GM19240 (cell line): ENCODE results near the gene ZNRF2.

Experiments
- DNase-seq: peaks from one replicate; pipeline ENCODE4 v3.0.0; 2011; ENCODE audit warnings: low spot score; ENCODE audit not compliant: insufficient read length

The ZNRF2 gene

GRCh38 chr7:30321089-30321881 is 36.9 kb downstream of the ZNRF2 start:
- DNase-seq, result no peak

- no peak for DNase-seq
These were observed 37.4 kb downstream of the ZNRF2 start for GRCh38 chr7:30321882-30322192.

GRCh38 chr7:30322271-30323005 is 38.0 kb downstream of the ZNRF2 start:
- DNase-seq, result peak; percentile 29

- no peak for DNase-seq
These were observed 38.6 kb downstream of the ZNRF2 start for GRCh38 chr7:30323006-30323355.

GRCh38 chr7:30327813-30328212 is 43.4 kb downstream of the ZNRF2 start:
- no peak for DNase-seq

GRCh38 chr7:30328381-30328780 is 44.0 kb downstream of the ZNRF2 start:
- DNase-seq, result no peak

- no peak for DNase-seq
These were observed 45.3 kb downstream of the ZNRF2 start for GRCh38 chr7:30329716-30330115.

- DNase-seq, result peak; percentile 5
These were observed 46.0 kb downstream of the ZNRF2 start for GRCh38 chr7:30330134-30331111.

- no peak for DNase-seq
These were observed 46.9 kb downstream of the ZNRF2 start for GRCh38 chr7:30331338-30331737.

GRCh38 chr7:30332549-30332948 is 48.2 kb downstream of the ZNRF2 start:
- no peak for DNase-seq

GRCh38 chr7:30335763-30336487 is 51.5 kb downstream of the ZNRF2 start:
- DNase-seq, result no peak

- DNase-seq, result no peak
These were observed 60.1 kb downstream of the ZNRF2 start for GRCh38 chr7:30344513-30344912.

GRCh38 chr7:30347226-30348082 is 63.1 kb downstream of the ZNRF2 start:
- DNase-seq, result no peak

GRCh38 chr7:30348083-30348560 is 63.7 kb downstream of the ZNRF2 start:
- DNase-seq, result peak; percentile 12

GRCh38 chr7:30349170-30349569 is 64.8 kb downstream of the ZNRF2 start:
- no peak for DNase-seq

GRCh38 chr7:30349816-30350215 is 65.4 kb downstream of the ZNRF2 start:
- no peak for DNase-seq

GRCh38 chr7:30351286-30351685 is 66.9 kb downstream of the ZNRF2 start:
- no peak for DNase-seq

GRCh38 chr7:30351724-30352123 is 67.3 kb downstream of the ZNRF2 start:
- no peak for DNase-seq

- DNase-seq, result no peak
These were observed 67.8 kb downstream of the ZNRF2 start for GRCh38 chr7:30352169-30352568.

- no peak for DNase-seq
These were observed 69.1 kb downstream of the ZNRF2 start for GRCh38 chr7:30353532-30353931.
